Prostate gland (tissue), 2 donors: ENCODE results near the gene DZANK1.

Source experiments
- CTCF ChIP-seq, 4 experiments: fragments of 200-600 bp in 2 of 4; fragments of 450-650 bp in 2 of 4; sonication (generic) in 2 of 4; IDR thresholded peaks; 1 replicate in 3 of 4; 2 replicates in 1 of 4; pipeline ENCODE4 v1.5.1; 2016 to 2019; ENCODE audit warnings: antibody characterized with exemption in 4 of 4, mild to moderate bottlenecking in 2 of 4, moderate library complexity in 2 of 4
- POLR2AphosphoS5 ChIP-seq: sonication (generic); formaldehyde crosslinking; IDR thresholded peaks from one replicate; pipeline ENCODE4 v1.6.1; 2017; ENCODE audit warnings: antibody characterized with exemption

- TF ChIP-seq CTCF (IDR thresholded peaks at IDR 0.05): no peak
- TF ChIP-seq POLR2AphosphoS5: no peak
These were observed 107.0 kb downstream of the DZANK1 start for GRCh38 chr20:18359854-18360253.
